ENCODE data around the gene YJEFN3. TPM values are rescaled to one million over a fixed set of nuclear protein-coding genes. Genes with fewer than 3 reads are reported as not detected.

Gene YJEFN3
- total RNA-seq, 1 experiment from 2014 or later: 16.6 TPM

GRCh38 chr19:19534556-19535265 lies 6.0 kb downstream of the YJEFN3 start:
- no peak overlapping the region for H3K14ac ChIP-seq (ENCODE audit: insufficient read depth, low read length)
- no peak overlapping the region for H2BK15ac ChIP-seq (ENCODE audit: low read depth, low read length)
- no peak overlapping the region for H2BK12ac ChIP-seq (ENCODE audit: insufficient read length, low read depth, low read length)
- H2AFZ ChIP-seq (ENCODE audit: low read length): no peak overlapping the region
- no peaks in the 10 kb centered on the region for H3K9me3 ChIP-seq (ENCODE audit: control insufficient read depth, low read depth, low read length)
- no peak overlapping the region for H2BK120ac ChIP-seq (ENCODE audit: low read depth, low read length, poor library complexity, severe bottlenecking)
- no peak overlapping the region for H3K56ac ChIP-seq (ENCODE audit: insufficient read length, low read depth, low read length)
- Mint-ChIP-seq H3K4me3 (no peak overlapping the region), H3K36me3 (ENCODE audit: insufficient read depth in 1 of 3, low read depth in 3 of 3) (peaks cover 3 to 24% (median 12%) of the 10 kb centered on the region in 3 experiments; a peak in 6 of 7 replicates), H3K27me3 (ENCODE audit: low read depth) (peaks cover 28% of the 10 kb centered on the region), H3K27ac (no peak overlapping the region; a peak in 1 of 7 replicates), H3K4me1 (peaks cover 11 to 18% of the 10 kb centered on the region in 2 experiments), H3K9me3 (no peaks in the 10 kb centered on the region; a peak in 1 of 5 replicates)
- H3K27ac ChIP-seq (ENCODE audit: insufficient read length, low read depth, low read length): no peak overlapping the region
- H3K23me2 ChIP-seq (ENCODE audit: insufficient read length, low read depth, low read length, poor library complexity, severe bottlenecking): peaks cover 9% of the 10 kb centered on the region
- H3K79me2 ChIP-seq (ENCODE audit: insufficient read depth, low read length): no peaks in the 10 kb centered on the region
- H4K5ac ChIP-seq (ENCODE audit: insufficient read length, low read depth, low read length): no peak overlapping the region
- H3K23ac ChIP-seq (ENCODE audit: insufficient read length, low read depth, low read length): no peak overlapping the region
- DNase-seq: no peak
- H4K20me1 ChIP-seq (ENCODE audit: control insufficient read depth, insufficient read depth, insufficient read length): no peaks in the 10 kb centered on the region
- WGBS (ENCODE audit: extremely low coverage, insufficient read length, low lambda C conversion rate): no CpG with 5 or more reads among the region's 27 CpGs
- H3K9ac ChIP-seq (ENCODE audit: extremely low read depth, insufficient read length, low read length): no peak overlapping the region
- no peak overlapping the region for H3K18ac ChIP-seq (ENCODE audit: insufficient read length, low read depth, low read length)
- H3K4me2 ChIP-seq (ENCODE audit: insufficient read depth, insufficient read length, low read length): no peak overlapping the region
- H3K4ac ChIP-seq (ENCODE audit: low read depth, low read length): no peak overlapping the region
- H4K8ac ChIP-seq (replicated peaks; ENCODE audit: insufficient read length, low read depth, low read length): no peak overlapping the region
- TF ChIP-seq, protein P1, sequence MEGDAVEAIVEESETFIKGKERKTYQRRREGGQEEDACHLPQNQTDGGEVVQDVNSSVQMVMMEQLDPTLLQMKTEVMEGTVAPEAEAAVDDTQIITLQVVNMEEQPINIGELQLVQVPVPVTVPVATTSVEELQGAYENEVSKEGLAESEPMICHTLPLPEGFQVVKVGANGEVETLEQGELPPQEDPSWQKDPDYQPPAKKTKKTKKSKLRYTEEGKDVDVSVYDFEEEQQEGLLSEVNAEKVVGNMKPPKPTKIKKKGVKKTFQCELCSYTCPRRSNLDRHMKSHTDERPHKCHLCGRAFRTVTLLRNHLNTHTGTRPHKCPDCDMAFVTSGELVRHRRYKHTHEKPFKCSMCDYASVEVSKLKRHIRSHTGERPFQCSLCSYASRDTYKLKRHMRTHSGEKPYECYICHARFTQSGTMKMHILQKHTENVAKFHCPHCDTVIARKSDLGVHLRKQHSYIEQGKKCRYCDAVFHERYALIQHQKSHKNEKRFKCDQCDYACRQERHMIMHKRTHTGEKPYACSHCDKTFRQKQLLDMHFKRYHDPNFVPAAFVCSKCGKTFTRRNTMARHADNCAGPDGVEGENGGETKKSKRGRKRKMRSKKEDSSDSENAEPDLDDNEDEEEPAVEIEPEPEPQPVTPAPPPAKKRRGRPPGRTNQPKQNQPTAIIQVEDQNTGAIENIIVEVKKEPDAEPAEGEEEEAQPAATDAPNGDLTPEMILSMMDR (conservative IDR thresholded peaks at IDR 0.05): no peak
- H2BK5ac ChIP-seq (ENCODE audit: insufficient read length, low read length): no peak overlapping the region
- no peak overlapping the region for H3T11ph ChIP-seq (ENCODE audit: low read length)
- H2AK5ac ChIP-seq (ENCODE audit: insufficient read length, low read length): no peak overlapping the region
- no peak overlapping the region for H2BK20ac ChIP-seq (ENCODE audit: low read depth, low read length, poor library complexity, severe bottlenecking)
- peaks cover 2% of the 10 kb centered on the region; the same call in 1 of the 2 replicates for H3K27me3 ChIP-seq (ENCODE audit: insufficient read depth, low read length)
- H3K79me1 ChIP-seq (ENCODE audit: insufficient read depth, low read depth, low read length, poor library complexity, severe bottlenecking): no peaks in the 10 kb centered on the region
- H4K91ac ChIP-seq (ENCODE audit: insufficient read length, low read depth, low read length): no peak overlapping the region
- no peaks in the 10 kb centered on the region for H3K4me1 ChIP-seq (ENCODE audit: insufficient read depth, low read length)

Data from H9 (cell line).